H9 (cell line): Measurements from ENCODE around the gene SATB1. TPM values are rescaled to one million over a fixed set of nuclear protein-coding genes. Genes with fewer than 3 reads are reported as not detected.

Experiments
- DNase-seq: peaks from one replicate; pipeline ENCODE4 v3.0.0-alpha.2; 2017
- H2AFZ ChIP-seq: one replicate; pipeline ENCODE4 v1.6.1; 2013; ENCODE audit warnings: mild to moderate bottlenecking, low read length, control low read depth, moderate library complexity
- H2AK5ac ChIP-seq: 2 replicates; pipeline ENCODE4 v1.6.1; 2013; ENCODE audit warnings: low read length, control low read depth, mixed read lengths; ENCODE audit not compliant: insufficient read length
- H2BK120ac ChIP-seq: one replicate; pipeline ENCODE4 v1.6.1; 2013; ENCODE audit warnings: low read depth, mild to moderate bottlenecking, low read length, control low read depth, inconsistent platforms; ENCODE audit not compliant: poor library complexity, severe bottlenecking
- H2BK12ac ChIP-seq: 2 replicates; pipeline ENCODE4 v1.6.1; 2013; ENCODE audit warnings: low read length, control low read depth, mixed read lengths, low read depth; ENCODE audit not compliant: insufficient read length
- H2BK15ac ChIP-seq: 2 replicates; pipeline ENCODE4 v1.6.1; 2013; ENCODE audit warnings: low read depth, low read length, control low read depth
- H2BK20ac ChIP-seq: one replicate; pipeline ENCODE4 v1.6.1; 2013; ENCODE audit warnings: low read depth, mild to moderate bottlenecking, low read length, control low read depth, inconsistent platforms; ENCODE audit not compliant: poor library complexity, severe bottlenecking
- H2BK5ac ChIP-seq: 2 replicates; pipeline ENCODE4 v1.6.1; 2013; ENCODE audit warnings: low read length, control low read depth, mixed read lengths; ENCODE audit not compliant: insufficient read length
- H3K14ac ChIP-seq: 2 replicates; pipeline ENCODE4 v1.6.1; 2013; ENCODE audit warnings: low read length, control low read depth; ENCODE audit not compliant: insufficient read depth
- H3K18ac ChIP-seq: 2 replicates; pipeline ENCODE4 v1.6.1; 2013; ENCODE audit warnings: low read depth, mild to moderate bottlenecking, mixed read lengths, low read length, control low read depth; ENCODE audit not compliant: insufficient read length
- H3K23ac ChIP-seq: 2 replicates; pipeline ENCODE4 v1.6.1; 2013; ENCODE audit warnings: low read length, control low read depth, mixed read lengths, low read depth; ENCODE audit not compliant: insufficient read length
- H3K23me2 ChIP-seq: 2 replicates; pipeline ENCODE4 v1.6.1; 2013; ENCODE audit warnings: low read depth, mild to moderate bottlenecking, mixed read lengths, low read length, control low read depth; ENCODE audit not compliant: insufficient read length, poor library complexity, severe bottlenecking
- H3K27ac ChIP-seq: 2 replicates; pipeline ENCODE4 v1.5.1; 2013; ENCODE audit warnings: low read length, control low read depth, mixed read lengths, low read depth; ENCODE audit not compliant: insufficient read length
- H3K27me3 ChIP-seq: 2 replicates; pipeline ENCODE4 v1.6.1; 2013; ENCODE audit warnings: low read length, control low read depth, inconsistent platforms; ENCODE audit not compliant: insufficient read depth
- H3K4ac ChIP-seq: 2 replicates; pipeline ENCODE4 v1.6.1; 2013; ENCODE audit warnings: low read depth, mild to moderate bottlenecking, control low read depth, inconsistent platforms, low read length, moderate library complexity
- H3K4me1 ChIP-seq: 2 replicates; pipeline ENCODE4 v1.6.1; 2013; ENCODE audit warnings: low read length, control low read depth, inconsistent platforms; ENCODE audit not compliant: insufficient read depth
- H3K4me2 ChIP-seq: 2 replicates; pipeline ENCODE4 v1.6.1; 2013; ENCODE audit warnings: low read length, control low read depth, mixed read lengths; ENCODE audit not compliant: insufficient read length, insufficient read depth
- H3K56ac ChIP-seq: 2 replicates; pipeline ENCODE4 v1.6.1; 2013; ENCODE audit warnings: low read depth, mild to moderate bottlenecking, mixed read lengths, low read length, control low read depth; ENCODE audit not compliant: insufficient read length
- H3K79me1 ChIP-seq: 2 replicates; pipeline ENCODE4 v1.6.1; 2013; ENCODE audit warnings: low read depth, mild to moderate bottlenecking, moderate library complexity, low read length, control low read depth, inconsistent platforms; ENCODE audit not compliant: insufficient read depth, poor library complexity, severe bottlenecking
- H3K79me2 ChIP-seq: 2 replicates; pipeline ENCODE4 v1.6.1; 2013; ENCODE audit warnings: low read length, control low read depth, inconsistent platforms; ENCODE audit not compliant: insufficient read depth
- H3K9ac ChIP-seq: 2 replicates; pipeline ENCODE4 v1.6.1; 2013; ENCODE audit warnings: low read length, control low read depth, mixed read lengths; ENCODE audit not compliant: insufficient read length; ENCODE audit errors: extremely low read depth
- H3K9me3 ChIP-seq: one replicate; pipeline ENCODE4 v1.6.1; 2013; ENCODE audit warnings: low read depth, low read length, inconsistent platforms; ENCODE audit not compliant: control insufficient read depth
- H3T11ph ChIP-seq: one replicate; pipeline ENCODE4 v1.6.1; 2013; ENCODE audit warnings: mild to moderate bottlenecking, low read length, control low read depth, inconsistent platforms
- H4K20me1 ChIP-seq: one replicate; pipeline ENCODE4 v1.6.1; 2013; ENCODE audit not compliant: control insufficient read depth, insufficient read length, insufficient read depth
- H4K5ac ChIP-seq: 2 replicates; pipeline ENCODE4 v1.6.1; 2013; ENCODE audit warnings: low read depth, mild to moderate bottlenecking, mixed read lengths, low read length, control low read depth; ENCODE audit not compliant: insufficient read length
- H4K8ac ChIP-seq: replicated peaks from 2 replicates; pipeline ENCODE4 v1.6.1; 2013; ENCODE audit warnings: low read length, control low read depth, mixed read lengths, low read depth; ENCODE audit not compliant: insufficient read length
- H4K91ac ChIP-seq: 2 replicates; pipeline ENCODE4 v1.6.1; 2013; ENCODE audit warnings: low read depth, mild to moderate bottlenecking, moderate library complexity, mixed read lengths, low read length, control low read depth; ENCODE audit not compliant: insufficient read length
- H3K27ac Mint-ChIP-seq, 3 experiments: 2 replicates in 2 of 3; 3 replicates in 1 of 3; pipeline ENCODE4 v1.8.0; 2020 to 2021; ENCODE audit warnings: mixed read lengths in 3 of 3, mild to moderate bottlenecking in 1 of 3, moderate library complexity in 1 of 3
- H3K27me3 Mint-ChIP-seq: 2 replicates; pipeline ENCODE4 v1.8.0; 2021; ENCODE audit warnings: low read depth, mild to moderate bottlenecking, moderate library complexity, mixed read lengths
- H3K36me3 Mint-ChIP-seq, 3 experiments: 2 replicates in 2 of 3; 3 replicates in 1 of 3; pipeline ENCODE4 v1.8.0; 2020 to 2021; ENCODE audit warnings: low read depth in 3 of 3, mixed read lengths in 3 of 3; ENCODE audit not compliant: insufficient read depth in 1 of 3
- H3K4me1 Mint-ChIP-seq, 2 experiments: 2 replicates each; pipeline ENCODE4 v1.8.0; 2020; ENCODE audit warnings: mixed read lengths in 2 of 2
- H3K4me3 Mint-ChIP-seq, 2 experiments: 2 replicates in 1 of 2; 3 replicates in 1 of 2; pipeline ENCODE4 v1.8.0; 2020 to 2021; ENCODE audit warnings: mild to moderate bottlenecking in 2 of 2, mixed read lengths in 2 of 2, moderate library complexity in 1 of 2
- H3K9me3 Mint-ChIP-seq, 2 experiments: 2 replicates in 1 of 2; 3 replicates in 1 of 2; pipeline ENCODE4 v1.8.0; 2020; ENCODE audit warnings: mild to moderate bottlenecking in 2 of 2, mixed read lengths in 2 of 2, moderate library complexity in 1 of 2
- WGBS: extraction: QIAGEN DNeasy Blood & Tissue Kit; methylation state at CpG from one replicate; pipeline ENCODE4 v1.1.7; 2013; ENCODE audit warnings: missing lambda C conversion rate, low lambda C conversion rate, mixed read lengths; ENCODE audit not compliant: insufficient read length; ENCODE audit errors: extremely low coverage; 5-methylcytosine and 5-hydroxymethylcytosine counted together
- total RNA-seq: library from RNA; stranded (reverse); gene quantifications from 2 replicates; pipeline ENCODE4 v1.2.1, GENCODE V29; 2021
- TF ChIP-seq, protein P1 (sequence below): fragments of 200-600 bp; sonication (generic); conservative IDR thresholded peaks from 3 replicates; pipeline ENCODE4 v1.8.0; 2021; ENCODE audit warnings: antibody characterized with exemption, mild to moderate bottlenecking

Gene SATB1
- total RNA-seq, 1 experiment from 2014 or later, result 30.7 TPM

DNA sequence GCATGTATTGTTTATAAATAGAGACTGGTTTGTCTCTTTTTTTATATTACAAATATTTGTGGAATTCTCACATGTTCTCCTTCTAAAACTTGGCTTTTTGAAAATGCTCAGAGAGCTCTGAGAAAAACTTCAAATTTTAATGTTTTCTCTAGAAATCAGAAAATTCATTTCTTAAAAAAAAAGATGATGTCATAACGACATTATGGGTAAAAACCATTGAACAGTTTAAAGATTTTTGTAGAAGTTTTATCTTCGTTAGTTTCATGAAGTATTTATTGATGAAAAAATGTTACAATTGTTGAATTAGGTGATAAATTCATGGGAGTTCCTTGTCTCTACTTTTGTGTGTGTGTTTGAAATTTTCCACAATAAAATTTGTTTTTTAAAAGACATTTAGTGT, 81.3 kb downstream of the SATB1 start:
- Histone ChIP-seq H3K23ac (no peak overlapping the region), H3K27me3 (no peaks in the 10 kb centered on the region), H3K14ac (no peak overlapping the region), H3T11ph (no peak overlapping the region), H3K23me2 (no peaks in the 10 kb centered on the region), H3K4me1 (no peaks in the 10 kb centered on the region; the same call in 1 of the 2 replicates), H3K79me2 (no peaks in the 10 kb centered on the region), H4K20me1 (no peaks in the 10 kb centered on the region), H4K91ac (no peak overlapping the region), H2AK5ac (no peak overlapping the region), H4K8ac (no peak overlapping the region), H2BK20ac (no peak overlapping the region), H3K79me1 (no peaks in the 10 kb centered on the region), H2BK12ac (no peak overlapping the region), H2AFZ (no peak overlapping the region), H3K27ac (no peak overlapping the region), H3K9me3 (no peaks in the 10 kb centered on the region), H3K4me2 (no peak overlapping the region), H3K18ac (no peak overlapping the region), H3K56ac (no peak overlapping the region), H2BK120ac (no peak overlapping the region), H3K4ac (no peak overlapping the region), H4K5ac (no peak overlapping the region), H2BK5ac (no peak overlapping the region), H2BK15ac (no peak overlapping the region), H3K9ac (no peak overlapping the region)
- Mint-ChIP-seq H3K9me3 (no peaks in the 10 kb centered on the region), H3K4me1 (peaks cover 67 to 77% of the 10 kb centered on the region in 2 experiments), H3K4me3 (no peak overlapping the region), H3K27me3 (no peaks in the 10 kb centered on the region), H3K36me3 (peaks cover 2 to 3% (median 2%) of the 10 kb centered on the region in 3 experiments; a peak in 6 of 7 replicates), H3K27ac (peak overlapping the region; percentile 53 to 92 (median 85); a peak in 4 of 7 replicates)
- DNase-seq, result no peak
- no CpG with 5 or more reads among the region's 2 CpGs for WGBS
- TF ChIP-seq, protein P1, sequence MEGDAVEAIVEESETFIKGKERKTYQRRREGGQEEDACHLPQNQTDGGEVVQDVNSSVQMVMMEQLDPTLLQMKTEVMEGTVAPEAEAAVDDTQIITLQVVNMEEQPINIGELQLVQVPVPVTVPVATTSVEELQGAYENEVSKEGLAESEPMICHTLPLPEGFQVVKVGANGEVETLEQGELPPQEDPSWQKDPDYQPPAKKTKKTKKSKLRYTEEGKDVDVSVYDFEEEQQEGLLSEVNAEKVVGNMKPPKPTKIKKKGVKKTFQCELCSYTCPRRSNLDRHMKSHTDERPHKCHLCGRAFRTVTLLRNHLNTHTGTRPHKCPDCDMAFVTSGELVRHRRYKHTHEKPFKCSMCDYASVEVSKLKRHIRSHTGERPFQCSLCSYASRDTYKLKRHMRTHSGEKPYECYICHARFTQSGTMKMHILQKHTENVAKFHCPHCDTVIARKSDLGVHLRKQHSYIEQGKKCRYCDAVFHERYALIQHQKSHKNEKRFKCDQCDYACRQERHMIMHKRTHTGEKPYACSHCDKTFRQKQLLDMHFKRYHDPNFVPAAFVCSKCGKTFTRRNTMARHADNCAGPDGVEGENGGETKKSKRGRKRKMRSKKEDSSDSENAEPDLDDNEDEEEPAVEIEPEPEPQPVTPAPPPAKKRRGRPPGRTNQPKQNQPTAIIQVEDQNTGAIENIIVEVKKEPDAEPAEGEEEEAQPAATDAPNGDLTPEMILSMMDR, result no peak
